GM21529 (cell line): Measurements from ENCODE around the gene PVALEF.

ENCODE experiments used
- ATAC-seq: cut with Tn5 transposase; IDR thresholded peaks from one replicate; pipeline ENCODE4 v1.9.1; 2021; ENCODE audit not compliant: unreplicated experiment

The PVALEF gene

DNA sequence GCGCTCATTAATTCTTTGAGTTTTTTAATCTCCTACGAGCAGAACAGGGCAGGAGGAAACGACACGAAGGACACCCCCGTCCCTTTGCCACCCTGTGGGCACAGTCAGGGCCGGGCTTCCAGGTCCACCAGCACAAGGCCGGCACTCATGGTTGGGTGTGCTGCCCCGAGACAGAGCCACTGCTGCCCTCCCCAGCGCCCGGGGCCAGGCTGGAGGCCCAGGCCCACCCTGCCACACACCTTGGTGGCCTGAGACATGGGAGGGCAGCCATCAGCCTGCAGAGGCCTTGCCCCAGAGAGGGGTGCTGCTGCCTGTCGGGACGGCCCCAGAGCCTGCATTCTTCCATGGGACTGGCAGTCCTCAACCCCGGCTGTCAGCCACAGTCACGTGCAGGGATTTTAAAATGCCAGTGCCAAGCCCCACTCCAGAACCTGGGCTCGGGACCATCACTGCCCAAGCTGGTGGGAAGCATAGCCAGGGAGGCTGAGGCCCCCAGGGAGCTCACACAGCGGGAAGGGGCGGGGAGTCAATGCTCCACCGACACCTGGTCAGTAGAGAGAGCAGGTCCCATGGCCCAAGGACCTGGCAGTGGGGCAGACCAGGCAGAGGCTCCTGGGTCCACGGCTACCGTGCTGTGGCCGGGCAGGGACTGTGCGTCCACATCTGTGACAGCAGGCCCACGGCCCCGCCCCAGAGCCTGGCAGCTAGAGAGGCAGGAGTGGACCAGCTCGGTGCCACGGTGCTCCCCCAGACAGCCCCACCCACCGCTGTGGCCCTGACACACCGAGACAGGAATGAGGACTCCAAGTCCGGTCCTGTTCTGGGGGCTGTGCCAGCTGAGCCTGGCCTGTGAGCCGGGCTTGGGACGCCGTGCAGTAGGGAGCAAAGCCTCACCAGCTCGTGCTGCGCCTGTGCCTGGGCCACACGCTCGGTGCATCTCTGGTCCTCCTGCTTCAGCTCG lies 29.9 kb downstream of the PVALEF start:
- no peak for ATAC-seq

DNA sequence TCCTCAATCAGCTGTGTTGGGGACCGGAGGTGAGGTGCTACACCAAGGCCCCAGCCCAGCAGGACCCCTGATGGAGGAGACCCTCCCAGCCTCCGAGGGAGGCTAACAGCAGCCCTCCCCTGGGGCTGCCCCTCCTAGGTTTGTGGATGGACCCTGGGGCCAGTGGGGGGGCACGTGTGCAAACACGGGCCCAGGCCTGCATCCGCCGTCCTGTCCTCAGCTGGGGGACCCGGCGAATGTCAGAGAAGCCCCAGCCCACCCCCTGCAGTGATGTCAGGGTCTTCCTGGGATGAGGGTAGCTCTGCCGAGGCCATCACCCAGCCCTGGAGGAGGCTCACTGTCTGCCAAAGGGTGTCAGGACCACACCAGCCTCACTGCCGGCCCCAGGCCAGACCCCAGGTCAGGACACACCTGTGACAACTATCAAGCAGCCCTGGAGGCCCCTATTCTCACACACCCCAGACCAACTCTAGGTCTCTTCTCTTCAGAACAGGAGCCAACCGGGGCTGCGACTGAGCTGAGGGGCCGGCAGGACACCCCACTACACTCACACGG lies 30.7 kb downstream of the PVALEF start:
- no peak for ATAC-seq

DNA sequence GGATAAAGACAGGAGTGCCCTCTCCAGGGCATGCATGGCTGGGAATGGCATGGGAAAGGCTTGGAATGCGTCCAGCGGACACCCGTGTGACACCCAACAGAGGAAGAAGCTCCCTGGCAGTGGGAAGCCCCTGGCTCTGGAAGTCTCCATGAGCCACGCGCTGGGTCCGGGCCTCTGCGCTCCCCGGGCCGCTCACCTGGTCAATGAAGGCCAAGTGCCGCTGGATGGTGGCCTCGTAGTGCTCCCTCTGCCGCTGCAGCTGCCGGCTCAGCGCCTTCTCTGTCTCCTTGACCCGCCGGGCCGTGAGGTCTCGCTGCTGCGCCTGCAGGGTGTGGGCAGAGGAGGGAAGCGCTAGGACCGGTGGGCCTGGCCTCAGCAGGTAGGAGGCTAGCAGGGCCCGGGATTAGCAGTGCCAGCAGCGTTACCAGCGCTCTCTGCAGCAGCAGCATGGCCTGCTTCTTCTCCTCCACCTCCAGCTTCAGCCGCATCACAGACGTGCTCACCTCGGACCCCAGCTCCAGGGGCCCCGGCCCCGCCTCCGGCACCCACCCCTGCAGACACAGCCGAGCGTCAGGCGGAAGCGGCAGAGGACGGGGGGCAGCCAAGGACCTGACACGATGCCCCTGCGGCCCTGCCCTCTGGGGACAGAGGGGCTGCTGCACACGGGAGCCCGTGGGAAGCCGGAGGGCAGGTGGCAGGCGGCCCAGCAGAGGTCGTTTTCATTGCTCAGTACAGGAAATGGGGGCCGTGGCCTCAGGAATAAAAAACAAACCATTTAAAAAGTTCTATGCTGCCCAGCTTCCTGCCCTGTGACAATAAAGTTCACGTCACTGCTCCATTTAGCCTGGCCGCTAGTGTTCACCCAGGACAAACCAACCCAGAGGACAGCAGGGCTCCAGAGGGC lies 31.4 kb downstream of the PVALEF start:
- ATAC-seq = no peak

DNA sequence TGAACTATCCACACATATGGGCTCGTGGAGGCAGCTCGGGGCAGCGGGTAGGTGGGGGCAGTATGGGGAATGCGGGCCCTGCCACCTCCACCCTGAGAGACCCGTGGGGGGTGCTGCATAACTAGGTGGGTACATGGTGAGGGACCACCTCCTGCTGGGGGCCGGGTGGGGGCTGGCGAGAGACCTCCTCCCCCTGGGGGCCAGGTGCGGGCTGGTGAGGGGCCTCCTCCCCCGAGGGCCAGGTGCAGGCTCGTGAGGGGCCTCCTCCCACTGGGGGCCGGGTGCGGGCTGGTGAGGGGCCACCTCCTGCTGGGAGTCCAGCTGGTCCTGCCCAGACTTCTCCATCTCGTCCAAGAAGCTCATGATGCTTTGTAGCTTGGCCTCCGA lies 32.1 kb downstream of the PVALEF start:
- ATAC-seq = no peak

DNA sequence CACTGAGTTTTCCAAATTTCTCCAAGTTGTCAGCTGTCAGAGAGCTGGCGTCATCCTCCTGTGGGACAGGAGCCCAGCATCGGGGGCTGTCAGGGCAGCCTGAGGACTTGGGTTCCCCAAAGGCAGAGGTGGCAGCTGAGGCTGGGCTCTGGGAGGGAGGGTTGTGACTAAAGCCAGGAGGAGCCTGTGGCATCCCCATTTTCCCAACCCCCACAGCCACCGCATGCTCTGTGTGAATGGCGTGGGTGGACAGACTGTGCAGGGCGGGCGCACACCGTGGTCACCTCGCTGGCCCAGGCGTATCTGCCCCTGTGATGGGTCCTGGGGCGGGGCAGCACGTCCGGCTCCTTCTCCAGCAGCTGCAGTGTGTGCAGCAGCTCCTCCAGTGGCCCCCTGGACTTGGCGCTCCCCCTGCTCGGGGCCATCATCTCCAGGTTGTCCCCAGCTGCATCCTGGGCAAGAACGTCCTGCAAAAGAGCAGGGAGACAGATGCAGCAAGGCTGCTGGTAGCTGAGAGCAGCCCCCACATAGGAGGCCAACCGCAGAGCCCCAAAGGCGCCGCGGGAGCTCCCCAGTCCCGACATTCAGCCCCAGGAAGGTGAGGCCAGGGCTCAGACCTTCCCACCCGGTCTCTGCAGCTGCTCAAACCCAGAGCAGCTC lies 32.7 kb downstream of the PVALEF start:
- no peak for ATAC-seq

DNA sequence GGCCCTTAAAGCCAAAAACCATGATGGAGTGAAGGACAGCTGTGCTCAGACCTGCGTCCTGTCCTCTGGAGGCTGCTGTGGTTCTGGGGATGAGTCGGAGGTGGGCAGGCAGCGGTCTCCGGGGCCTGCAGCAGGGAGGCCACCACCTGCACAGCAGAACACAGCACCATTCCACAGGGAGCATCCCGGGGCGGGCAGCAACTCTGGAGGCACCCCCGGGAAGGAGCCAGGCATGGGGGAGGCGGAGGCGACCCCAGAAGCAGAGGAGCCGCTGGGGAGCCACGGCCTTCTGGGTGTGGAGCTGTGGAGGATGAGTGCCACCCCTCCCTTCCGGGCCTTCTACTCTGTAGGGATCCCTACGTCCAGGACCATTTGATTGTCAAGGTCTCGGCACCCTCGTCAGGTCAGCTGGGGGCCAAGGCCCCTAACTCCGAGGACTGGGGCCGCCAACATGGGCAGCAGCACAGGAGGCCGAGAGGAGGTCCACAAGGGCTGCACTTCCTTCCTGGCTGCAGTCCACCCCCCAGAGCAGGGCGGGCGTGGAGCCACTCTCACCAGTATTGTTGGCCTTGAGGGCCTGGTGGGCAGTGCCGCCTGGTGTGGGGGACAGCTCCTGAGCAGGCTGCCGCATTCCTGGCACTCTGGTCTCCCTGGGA lies 33.6 kb downstream of the PVALEF start:
- ATAC-seq = no peak

DNA sequence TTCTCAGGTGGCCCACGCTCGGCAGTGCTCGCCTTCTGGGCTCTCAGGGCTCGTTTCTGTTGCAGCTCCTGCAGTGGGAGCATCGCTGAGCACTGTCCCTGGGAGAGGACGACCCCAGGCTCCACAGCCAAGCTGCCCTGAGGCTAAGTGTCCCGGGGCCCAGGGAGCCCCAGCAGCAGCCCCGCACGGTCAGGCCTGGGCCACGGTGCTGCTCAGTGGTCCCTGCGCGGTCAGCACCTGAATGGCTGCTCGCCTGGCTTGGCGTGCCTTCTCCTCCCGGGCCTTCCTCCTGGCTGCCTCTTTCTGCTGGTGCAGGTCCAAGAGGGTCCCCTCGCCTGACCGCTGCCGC lies 34.1 kb downstream of the PVALEF start:
- no peak for ATAC-seq

DNA sequence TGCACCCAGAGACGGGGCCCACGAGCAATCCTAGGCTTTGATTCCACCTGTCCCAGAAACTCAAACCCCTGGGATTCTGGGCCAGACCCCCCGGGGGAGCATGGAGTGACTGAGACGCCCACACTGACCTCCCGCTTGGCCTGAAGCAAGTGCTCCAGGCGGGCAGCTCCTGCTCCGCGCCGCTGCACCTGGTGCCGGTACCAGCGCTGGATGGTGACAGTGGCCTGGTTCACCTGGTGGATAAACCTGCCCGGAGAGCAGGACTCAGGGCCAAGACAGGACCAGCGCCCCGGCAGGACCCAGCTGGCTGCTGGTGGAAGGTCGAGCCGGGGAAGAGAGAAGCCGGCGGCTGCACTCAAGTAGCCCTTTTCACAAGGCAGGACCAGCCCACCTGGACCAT lies 34.9 kb downstream of the PVALEF start:
- no peak for ATAC-seq

DNA sequence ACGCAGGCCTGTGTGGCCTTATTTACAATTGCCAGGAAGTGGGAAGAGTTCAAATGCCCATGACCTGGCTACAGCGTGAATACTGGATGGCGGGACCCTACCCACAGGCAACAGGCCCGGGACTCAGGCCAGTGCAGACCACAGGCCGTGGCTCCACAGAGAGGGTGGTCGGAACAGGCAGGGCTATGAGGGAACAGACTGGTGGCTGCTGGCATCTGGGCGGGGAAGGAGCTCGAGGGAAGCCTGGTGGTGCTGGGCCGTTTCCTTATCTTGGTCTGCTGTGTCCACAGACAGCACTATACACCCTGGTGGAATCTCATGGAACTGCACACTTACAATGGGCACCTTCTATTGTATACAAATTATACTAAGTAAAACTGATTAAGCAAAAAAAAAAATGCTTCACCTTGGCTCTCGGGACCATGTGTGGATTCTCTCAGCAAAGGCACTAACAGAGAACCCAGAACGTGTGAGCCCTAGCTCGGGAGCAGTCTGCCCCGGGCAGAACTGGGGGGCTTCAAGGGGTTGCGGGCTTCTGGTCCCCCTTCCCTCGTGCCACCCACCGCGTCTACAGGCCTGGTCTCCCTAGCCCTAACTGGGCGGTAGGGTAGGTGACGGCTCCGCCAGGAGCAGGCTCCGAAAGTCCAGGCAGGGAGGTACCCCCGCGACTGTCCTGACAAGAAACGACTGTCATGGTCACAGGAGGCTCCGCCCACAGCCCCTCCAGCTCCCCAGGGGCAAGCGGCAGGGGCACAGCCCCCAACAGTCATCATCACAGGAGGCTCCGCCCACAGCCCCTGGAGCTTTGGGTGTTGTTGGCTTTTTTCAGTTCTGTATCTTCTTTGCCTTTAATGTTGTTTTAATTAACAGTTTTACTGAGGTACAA lies 35.6 kb downstream of the PVALEF start:
- ATAC-seq = no peak

DNA sequence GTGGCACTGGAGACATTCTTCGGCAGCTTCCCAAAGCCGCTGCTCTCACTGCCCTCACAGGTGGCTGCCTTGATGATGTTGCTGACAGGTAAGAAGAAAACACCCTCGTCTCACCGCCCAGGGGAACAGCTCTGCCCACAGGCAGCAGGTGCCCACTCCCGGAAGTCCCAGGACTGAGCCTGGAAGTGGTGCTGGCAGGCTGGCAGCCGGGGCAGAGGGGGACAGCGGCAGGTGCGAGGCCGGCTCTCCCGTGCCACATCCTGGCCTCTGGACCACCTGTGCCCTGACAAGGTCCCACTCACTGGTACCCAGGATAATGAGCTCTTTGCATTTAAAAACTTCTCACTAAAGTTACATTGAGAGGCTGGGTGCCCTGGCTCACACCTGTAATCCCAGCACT lies 37.0 kb downstream of the PVALEF start:
- no peak for ATAC-seq

DNA sequence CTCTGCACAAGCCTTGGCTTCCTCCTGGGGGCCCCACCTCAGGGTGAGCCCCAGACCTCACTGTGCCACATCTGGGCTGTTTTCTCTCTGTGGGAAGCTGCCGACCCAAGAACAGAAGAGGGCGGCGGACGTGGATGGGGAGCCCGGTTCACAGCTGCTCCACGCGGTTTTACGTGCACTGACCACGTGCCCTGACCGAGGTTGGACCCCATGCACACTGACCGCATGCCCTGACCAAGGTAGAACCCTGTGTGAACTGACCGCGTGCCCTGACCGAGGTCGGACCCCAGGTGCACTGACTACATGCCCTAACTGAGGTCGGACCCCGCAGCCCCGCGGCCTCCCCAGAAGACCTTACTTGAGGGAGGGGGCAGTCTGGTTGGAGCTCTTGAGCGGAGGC lies 37.8 kb downstream of the PVALEF start:
- ATAC-seq = no peak

DNA sequence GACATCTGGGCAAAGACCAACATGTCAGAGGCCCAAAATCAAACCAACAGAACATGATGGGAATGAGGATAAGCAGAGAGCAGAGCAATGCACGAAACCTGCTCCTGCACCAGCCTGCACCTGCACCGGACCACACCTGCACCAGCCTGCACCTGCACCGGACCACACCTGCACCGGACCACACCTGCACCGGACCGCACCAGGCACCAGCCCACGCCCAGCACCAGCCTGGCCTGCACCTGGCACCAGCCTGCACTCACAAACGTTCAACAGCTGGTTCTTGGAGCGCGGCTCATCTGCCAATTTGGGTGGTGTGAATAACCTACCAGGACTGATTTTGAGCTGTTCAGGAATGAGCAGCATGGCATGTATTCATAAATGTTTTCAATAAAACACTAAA lies 39.3 kb downstream of the PVALEF start:
- ATAC-seq = no peak

DNA sequence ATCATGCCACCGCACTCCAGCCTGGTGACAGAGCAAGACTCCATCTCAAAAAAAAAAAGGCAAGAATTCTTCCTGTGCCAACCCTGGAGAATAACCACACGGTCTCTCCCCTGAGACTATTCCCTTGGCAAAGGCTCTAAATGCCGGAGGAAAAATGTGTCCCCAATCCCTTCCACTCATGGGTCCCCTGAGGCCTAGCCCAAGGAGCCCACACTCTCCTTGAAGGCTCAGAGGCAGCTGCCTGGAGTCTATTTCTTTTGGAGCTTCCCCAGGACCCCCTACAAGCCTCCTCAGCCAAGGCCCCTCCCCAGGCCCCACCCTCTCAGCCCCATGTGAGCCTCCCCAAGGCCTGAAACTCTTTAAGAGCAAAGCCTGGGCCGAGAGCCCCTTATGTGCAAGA lies 40.9 kb downstream of the PVALEF start:
- ATAC-seq = no peak

DNA sequence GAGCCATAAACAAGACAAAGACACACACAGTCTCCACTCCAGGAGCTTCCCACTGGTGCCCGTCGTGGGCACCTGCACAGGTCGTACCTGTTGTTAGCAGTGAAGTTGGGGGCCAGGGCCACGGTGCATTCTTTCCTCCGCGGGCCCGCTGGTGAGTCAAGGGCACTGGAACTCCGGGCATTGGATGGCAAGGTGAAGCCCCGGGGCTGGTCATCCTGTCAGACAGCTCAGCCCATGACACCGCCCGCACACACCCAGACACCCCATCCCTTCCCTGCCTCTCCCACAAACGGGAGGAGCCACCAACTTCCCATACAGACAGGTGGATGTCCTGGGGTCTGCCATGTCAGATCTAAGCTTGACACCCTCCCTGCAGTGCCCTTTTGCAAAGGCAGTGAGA lies 41.4 kb downstream of the PVALEF start:
- no peak for ATAC-seq

DNA sequence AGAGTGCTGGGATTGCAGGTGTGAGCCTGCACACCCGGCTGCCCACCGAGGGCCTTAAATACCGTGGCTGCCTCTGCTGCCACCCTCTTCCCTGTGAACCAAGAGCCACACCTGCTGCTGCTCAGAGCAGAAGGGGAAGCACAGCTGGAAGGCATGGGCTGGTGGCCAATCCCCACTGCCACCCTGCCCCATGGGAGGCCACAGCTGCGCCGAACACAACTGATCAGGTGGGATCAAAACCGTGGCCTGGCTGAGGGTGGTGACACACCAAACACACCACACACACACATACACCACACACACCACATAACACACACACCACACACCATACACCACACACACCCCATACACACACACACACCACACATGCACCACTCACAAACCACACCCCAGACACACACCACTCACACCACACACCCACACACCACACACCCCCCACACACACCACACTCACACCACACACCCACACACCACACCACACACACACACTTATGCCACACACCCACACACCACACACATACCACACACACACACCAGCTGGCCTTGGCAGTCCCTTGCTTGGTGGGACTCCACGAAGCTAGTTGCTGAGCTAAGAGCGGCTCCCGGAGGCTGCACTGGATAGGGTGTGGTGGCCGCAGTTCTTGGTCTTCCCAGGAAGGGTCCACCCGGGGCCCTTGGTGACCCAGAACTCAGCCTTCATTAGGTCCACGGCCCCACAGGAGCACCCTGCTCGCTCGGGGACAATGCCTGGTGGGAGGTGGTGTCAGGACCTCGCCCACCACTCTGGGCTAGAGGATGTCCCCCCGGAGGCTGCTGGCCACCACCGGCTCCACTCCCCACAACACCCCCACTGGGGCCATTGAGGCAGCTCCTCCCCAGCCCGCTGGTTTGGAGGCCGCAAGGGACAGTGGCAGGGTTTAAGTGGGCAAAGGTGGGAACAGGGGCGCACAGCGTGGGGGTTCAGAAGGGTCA lies 42.6 kb downstream of the PVALEF start:
- ATAC-seq = no peak

DNA sequence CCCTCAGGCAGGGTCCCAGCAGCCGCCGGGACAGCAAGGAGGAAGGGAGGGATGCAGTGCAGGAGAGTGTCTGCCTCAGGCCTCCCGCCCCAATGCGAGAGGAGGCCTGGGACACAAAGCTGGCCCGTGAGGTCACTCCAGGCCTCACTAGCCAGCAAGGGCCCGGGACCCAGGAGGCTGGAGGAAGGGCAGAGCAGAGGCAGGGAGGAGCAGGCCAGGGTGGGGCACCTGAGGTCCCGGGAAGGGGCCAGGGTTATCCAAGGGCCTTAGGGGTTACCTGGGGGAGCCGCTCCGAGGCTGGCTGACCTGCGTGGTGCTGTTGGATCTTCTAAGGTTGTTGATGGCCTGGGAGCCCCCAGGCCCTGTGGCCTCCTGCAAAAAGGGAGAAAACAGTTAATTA lies 43.3 kb downstream of the PVALEF start:
- no peak for ATAC-seq

DNA sequence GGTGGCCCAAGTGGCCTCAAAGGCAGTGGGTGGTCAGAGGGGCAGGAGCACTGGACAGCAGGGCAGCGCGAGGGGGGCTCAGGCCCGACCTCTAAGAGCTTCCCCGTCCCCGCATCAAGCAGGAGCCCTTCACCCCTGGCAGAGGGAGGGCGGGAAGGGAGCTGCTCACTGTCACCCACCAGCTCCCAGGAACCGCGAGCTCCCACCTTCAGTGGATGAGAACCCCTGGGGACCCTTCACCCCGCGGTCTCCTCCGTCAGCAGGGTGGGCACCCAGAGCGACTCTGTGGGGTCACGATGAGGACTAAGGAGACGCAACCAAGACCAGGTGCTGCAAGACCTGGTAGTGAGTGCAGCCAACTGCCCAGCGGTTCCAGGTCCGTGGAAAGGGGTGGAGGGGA lies 43.8 kb downstream of the PVALEF start:
- no peak for ATAC-seq

DNA sequence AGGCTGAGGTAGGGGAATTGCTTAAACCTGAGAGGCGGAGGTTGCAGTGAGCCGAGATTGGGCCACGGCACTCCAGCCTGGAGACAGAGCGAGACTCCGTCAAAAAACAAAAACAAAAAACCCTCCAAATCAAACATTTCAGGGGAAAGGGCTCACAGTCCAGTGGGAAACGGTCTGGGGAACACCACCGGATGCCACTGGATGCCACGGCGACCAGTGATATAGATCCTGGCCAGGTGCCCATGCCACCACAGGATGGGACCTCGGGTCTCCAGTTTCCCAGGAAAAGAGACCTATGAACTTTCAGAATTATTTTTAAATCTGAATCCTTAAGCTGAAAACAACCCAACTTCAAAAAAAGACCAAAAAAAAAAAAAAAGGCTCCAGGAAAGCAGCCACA lies 45.2 kb downstream of the PVALEF start:
- no peak for ATAC-seq

DNA sequence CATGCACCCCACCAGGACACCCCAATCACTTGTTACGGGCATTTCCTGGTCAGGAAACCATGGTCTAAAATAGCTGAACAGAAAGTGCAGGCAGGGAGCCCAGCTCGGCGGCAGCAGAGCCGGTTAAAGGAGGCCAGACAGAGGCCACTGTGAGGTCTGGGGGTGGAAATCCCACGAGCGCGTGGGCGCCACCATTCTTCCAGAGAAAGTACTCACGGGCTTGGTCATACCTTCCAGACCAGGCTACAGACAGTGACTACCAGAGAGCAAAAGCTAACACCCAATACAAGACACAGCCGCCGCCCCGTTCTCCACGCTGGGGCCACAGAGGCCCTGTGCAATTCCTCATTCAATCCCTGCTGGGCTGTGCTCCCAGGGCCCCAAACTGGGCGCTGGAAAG lies 45.6 kb downstream of the PVALEF start:
- ATAC-seq = no peak
